Measurements from ENCODE around the gene SAFB.

GRCh38 chr19:5707576-5708575, 85.0 kb downstream of the SAFB start:
- TF ChIP-seq CTCF (IDR thresholded peaks at IDR 0.05) (no peak), POLR2A (IDR thresholded peaks at IDR 0.05) (no peak)
